GM18873 (cell line): ENCODE measurements around the gene ZNF668.

Experiments
- ATAC-seq: cut with Tn5 transposase; IDR thresholded peaks from one replicate; pipeline ENCODE4 v1.9.1; 2021; ENCODE audit warnings: mild to moderate bottlenecking, moderate library complexity, moderate number of reproducible peaks; ENCODE audit not compliant: unreplicated experiment, low FRiP score

Gene ZNF668

DNA sequence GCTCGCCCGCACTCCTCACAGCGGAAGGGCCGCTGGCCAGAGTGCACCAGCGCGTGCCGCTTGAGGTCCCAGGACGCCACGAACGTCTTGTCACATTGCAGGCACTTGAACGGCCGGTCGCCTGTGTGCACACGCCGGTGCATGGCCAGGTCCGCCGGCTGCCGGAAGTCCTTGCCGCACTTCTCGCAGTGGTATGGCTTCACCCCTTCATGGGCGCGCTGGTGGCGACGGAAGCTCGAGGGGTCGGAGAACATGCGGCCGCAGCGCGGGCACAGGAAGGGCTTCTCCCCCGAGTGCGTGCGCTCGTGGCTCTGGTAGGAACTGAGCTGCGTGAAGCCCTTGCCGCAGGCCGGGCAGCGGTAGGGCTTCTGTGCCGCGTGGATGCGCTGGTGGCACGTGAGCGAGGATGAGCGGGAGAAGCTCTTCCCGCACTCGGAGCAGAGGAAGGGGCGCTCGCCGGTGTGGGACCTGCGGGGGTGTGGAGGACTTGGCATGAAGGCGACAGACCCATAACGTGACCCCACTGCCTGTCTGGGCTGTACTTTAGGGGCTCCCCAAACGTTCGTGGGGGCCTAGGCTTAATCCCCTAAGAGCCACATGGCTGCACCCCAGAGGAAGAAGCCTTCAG, 12.1 kb downstream of the ZNF668 start:
- no peak for ATAC-seq

DNA sequence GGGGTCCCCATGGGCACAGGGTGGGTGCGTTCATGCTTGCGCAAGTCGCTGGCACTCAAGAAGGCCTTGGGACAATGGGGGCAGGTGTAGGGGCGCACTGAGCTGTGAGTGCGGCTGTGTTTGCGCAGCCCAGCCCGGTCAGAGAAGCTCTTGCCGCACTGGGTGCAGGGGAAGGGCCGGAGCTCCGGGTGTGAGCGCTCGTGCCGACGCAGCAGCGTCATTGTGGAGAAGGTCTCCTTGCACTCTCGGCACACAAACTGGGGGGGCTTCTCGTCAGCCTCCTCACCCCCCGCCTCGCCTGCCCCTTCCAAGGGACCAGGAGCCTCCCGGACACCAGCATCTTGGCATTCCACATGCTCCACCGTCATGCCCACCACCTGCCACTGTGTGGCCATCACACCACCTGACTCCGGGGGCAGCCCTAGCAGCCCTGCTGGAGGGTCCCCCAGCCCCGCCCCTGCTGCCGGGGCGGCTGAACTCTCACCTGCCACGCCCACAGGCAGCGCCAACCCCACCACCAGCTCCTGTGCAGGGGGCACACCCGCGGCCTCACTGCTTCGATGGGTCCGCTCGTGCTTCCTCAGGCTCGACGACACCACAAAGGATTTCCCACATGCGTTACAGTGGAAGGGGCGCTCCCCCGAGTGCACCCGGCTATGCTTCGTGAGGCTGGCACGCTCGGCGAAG, 12.8 kb downstream of the ZNF668 start:
- ATAC-seq: no peak

GRCh38 chr16:31055613-31056012, 18.4 kb downstream of the ZNF668 start:
- ATAC-seq: no peak

GRCh38 chr16:31052114-31052513, 21.9 kb downstream of the ZNF668 start:
- no peak for ATAC-seq

DNA sequence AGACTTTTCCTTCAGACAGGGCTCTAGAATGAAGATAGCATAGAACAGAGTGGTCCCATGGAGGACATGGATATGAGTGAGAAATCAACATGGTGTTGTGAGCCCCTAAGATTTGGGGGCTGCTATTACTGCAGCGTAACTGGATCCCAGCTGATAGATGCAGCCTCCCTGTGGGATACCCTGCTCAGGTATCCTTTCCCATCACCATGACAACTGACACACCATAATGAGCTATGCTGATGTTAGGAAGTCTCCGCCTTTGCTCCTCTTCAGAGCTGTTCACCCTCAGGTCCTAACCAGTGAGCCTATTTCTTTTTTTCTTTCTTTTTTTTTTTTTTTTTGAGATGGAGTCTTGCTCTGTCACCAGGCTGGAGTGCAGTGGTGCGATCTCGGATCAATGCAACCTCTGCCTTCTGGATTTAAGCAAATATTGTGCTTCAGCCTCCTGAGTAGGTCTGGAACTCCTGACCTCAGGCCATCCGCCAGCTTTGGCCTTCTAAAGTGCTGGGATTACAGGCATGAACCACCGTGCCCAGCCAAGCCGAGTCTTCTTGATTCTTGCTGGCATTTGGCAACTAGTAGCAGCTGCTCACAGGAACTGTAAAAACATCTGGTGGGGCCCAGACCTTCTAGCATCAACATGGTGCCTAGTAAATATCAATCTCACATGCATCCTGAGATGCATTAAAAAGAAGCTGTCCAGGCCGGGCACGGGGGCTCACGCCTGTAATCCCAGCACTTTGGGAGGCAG, 23.6 kb downstream of the ZNF668 start:
- no peak for ATAC-seq

DNA sequence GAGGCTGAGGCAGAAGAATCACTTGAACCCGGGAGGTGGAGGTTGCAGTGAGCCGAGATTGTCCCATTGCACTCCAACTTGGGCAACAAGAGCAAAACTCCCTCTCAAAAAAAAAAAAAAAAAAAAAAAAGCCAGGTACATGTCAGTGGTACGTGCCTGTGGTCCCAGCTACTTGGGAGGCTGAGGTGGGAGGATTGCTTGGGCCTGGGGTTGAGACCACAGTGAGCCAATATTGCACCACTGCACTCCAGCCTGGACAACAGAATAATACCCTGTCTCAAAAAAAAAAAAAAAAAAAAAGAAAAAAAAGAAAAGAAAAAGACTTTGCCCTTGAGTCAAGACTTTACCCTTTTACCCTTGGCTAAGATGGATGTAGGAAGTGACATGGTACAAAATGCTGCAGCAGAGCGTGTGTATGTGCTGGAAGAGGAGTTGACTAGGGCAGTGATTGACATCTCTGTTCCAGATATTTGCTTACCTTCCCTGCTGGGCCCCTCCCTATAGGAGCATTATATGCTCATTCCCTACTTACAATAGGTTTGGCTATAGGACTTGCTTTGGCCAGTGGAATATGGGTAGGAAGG, 30.1 kb downstream of the ZNF668 start:
- ATAC-seq: no peak

DNA sequence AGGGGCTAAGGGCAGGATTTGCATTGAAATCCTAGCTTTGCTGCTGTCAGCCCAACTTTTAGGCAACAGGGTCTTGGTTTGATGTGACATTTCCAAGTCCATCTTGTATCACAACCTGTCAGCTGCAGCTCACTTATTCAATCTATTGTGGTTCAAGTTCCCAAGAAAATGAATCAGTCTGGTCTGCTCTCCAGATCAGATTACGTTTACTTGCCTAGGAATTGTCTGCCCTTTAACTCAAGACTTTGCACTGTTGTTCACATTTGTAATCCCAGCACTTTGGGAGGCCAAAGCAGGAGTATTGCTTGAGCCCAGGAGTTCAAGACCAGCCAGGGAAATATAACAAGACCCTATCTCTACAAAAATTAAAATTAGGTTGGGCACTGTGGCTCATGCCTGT, 30.7 kb downstream of the ZNF668 start:
- no peak for ATAC-seq

- no peak for ATAC-seq
Measured at GRCh38 chr16:31042866-31043265, 31.2 kb downstream of the ZNF668 start.

DNA sequence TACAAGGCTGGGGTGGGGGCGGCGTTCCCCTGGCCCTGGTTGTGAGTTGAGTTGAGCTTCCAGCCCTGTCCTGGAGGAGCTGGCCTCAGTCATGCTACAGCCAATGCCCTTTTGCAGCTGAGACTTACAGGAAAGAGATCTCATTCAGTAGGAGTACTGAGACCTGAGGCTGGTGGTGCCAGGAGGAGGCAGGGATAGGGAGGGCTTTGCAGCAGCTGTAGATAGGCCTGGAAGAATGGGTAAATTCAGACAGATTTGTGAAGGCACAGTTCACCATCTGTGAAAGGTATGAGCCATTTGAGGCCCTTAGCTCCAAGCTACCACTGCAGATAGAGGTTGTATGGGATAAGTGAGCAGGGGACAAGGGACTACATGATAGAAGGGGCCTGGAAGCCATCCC, 35.0 kb downstream of the ZNF668 start:
- no peak for ATAC-seq

GRCh38 chr16:31036691-31037090, 37.3 kb downstream of the ZNF668 start:
- ATAC-seq: no peak

DNA sequence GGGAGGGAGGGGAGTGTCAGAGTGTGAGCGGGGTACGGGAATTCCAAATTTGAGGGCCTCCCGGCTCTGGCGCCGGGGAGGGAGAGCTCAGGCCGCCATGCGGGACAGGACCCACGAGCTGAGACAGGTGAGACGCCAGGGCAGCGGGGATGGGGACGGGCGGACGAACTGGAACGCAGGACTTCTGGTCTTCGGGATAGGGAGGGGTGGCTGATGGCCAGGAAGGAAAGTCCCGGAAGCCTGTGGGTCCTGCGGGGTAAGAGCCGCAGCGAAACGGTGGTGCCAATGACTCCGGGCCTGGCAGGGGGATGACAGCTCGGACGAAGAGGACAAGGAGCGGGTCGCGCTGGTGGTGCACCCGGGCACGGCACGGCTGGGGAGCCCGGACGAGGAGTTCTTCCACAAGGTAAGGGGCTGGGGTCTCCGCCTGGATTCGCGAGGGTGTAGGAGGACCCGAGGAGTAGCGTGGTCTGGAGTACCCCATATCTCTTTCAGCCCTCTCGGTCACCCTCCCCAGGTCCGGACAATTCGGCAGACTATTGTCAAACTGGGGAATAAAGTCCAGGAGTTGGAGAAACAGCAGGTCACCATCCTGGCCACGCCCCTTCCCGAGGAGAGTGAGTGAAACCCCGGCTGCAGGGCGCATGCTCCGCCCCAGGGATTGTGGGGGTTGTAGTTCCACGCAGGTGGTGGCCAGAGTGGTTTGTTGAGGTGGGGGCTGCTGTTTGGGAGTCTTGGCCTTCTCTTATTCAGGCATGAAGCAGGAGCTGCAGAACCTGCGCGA, 40.1 kb downstream of the ZNF668 start:
- ATAC-seq: peak; percentile 42

DNA sequence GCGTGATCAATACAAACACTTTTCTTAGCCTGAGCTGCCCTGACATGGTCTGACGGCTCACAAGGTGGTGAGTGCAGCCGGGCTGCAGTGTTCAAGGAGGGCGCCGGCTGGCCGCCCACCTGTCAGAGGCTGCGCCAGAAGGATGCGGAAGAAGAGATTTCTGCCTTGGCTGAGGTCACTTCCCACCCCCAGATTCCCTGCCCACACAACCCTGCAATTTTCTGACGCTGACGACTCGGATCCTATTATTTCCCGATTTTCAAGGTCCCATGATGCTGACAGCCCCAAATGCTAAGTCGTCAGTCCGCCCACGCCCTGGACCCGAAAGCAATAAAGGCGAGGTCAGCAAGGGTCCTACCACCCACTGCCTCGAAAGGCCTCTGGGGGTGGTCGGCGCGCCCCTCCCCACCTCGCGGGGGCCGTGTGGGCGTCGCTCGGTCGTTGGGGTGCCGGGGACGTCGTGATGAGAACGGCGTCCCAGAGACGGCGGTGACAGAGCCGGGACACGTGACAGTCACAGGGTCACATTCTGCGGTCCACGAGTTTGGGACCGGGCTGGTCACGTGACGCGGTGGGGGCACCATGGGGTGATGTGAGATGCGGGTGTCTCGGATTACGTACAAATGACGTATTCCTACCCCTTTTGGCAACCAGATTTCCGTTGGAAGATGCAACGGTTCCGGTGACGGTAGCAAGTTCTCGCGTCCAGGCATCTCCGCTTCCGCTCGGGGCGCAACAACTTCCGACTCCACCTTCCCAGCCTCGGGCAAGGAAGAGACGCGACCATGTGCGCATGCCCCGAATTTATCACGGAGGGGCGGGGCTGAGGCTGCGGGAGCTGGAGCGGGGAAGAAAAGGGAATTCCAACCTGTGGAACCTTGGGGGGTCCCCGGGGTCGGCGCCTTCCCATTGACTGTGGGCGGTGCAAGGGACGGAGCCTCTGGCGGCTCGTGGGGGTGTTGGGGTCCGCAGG, 41.0 kb downstream of the ZNF668 start, which contains the start of gene STX4:
Gene STX4 (plus strand): TSS at position 823 of the 973 bp plus-strand sequence. CDS start 248 bp downstream, outside the sequence.
- ATAC-seq: peak; percentile 69

- ATAC-seq: no peak
Measured at GRCh38 chr16:31031276-31031675, 42.8 kb downstream of the ZNF668 start.

DNA sequence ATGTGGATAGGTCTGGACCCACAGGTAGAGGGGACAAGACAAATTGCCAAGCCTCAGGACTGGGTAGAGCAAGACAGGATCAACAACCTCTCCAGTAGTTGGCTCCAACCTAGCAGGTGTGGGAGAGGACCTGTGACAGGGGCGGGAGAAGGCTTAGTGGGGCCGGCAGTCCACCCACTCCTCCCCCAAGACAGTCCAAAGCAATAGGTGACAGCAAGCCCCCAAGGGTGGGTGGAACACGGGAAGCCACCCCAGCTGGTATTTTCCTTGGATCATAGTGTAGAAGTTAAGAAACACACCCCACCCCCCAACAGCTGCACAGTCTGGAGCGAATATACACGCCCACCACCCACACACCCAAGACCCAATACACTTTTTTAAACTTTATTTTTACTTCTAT, 44.8 kb downstream of the ZNF668 start:
- ATAC-seq: no peak

- ATAC-seq: no peak
Measured at GRCh38 chr16:31025339-31025738, 48.7 kb downstream of the ZNF668 start.

- ATAC-seq: no peak
Measured at GRCh38 chr16:31023627-31024226, 50.3 kb downstream of the ZNF668 start.

DNA sequence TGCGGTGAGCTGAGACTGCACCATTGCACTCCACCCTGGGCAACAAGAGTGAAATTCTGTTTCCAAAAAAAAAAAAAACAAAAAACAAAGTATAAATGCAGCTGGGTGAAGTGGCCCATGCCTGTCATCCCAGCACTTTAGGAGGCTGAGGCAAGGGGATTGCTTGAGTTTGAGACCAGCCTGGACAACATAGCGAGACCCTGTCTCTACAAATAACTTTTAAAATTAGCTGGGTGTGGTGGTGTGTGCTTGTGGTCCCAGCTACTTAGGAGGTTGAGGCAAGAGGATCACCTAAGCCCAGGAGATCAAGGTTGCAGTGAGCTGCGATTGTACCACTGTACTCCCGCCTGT, 50.8 kb downstream of the ZNF668 start:
- no peak for ATAC-seq

- no peak for ATAC-seq
Measured at GRCh38 chr16:31022544-31023251, 51.3 kb downstream of the ZNF668 start.
